ENCODE measurements around the gene NOP14. TPM values are rescaled to one million over a fixed set of nuclear protein-coding genes. Genes with fewer than 3 reads are reported as not detected.
"Not testable (repeated sequence)": the region's sequence is repeated elsewhere in the genome, so short reads cannot be mapped to it uniquely, and the experiment has no call there.

Gene NOP14
- total RNA-seq, 1 donor: 25.6 TPM

DNA sequence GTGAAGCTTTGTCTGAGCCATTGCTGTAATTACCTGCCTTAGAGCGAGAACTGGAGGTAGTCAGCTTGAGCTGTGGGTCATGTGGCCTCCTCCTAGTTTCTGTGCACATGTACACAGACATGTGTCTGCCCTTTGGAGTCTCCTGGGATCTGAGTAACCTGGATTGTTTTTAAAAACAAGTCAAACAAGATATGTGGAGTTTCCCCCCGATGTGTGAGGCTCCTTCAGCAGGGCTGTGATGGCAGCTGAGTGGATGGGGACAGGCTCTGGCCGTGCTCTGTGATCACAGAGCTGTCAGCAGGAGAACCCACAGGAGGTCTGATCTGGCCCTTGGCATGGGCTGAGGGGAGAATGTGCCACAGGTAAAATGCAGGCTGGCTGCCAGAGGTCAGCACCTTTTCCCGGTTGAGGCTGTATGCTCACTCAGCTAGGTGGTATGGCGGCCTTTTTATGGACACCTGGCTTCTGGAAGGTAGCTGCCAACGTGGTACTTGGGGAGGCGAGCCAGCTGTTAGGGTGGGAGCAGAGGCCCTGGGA is 38.4 kb downstream of the NOP14 start:
- no peak for DNase-seq (ENCODE audit: low read depth)
- no peak overlapping the region for H3K4me3 ChIP-seq (ENCODE audit: low read depth, low read length)
- TF ChIP-seq, protein P1, sequence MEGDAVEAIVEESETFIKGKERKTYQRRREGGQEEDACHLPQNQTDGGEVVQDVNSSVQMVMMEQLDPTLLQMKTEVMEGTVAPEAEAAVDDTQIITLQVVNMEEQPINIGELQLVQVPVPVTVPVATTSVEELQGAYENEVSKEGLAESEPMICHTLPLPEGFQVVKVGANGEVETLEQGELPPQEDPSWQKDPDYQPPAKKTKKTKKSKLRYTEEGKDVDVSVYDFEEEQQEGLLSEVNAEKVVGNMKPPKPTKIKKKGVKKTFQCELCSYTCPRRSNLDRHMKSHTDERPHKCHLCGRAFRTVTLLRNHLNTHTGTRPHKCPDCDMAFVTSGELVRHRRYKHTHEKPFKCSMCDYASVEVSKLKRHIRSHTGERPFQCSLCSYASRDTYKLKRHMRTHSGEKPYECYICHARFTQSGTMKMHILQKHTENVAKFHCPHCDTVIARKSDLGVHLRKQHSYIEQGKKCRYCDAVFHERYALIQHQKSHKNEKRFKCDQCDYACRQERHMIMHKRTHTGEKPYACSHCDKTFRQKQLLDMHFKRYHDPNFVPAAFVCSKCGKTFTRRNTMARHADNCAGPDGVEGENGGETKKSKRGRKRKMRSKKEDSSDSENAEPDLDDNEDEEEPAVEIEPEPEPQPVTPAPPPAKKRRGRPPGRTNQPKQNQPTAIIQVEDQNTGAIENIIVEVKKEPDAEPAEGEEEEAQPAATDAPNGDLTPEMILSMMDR (IDR thresholded peaks at IDR 0.05; ENCODE audit: insufficient read depth, low read length): no peak

DNA sequence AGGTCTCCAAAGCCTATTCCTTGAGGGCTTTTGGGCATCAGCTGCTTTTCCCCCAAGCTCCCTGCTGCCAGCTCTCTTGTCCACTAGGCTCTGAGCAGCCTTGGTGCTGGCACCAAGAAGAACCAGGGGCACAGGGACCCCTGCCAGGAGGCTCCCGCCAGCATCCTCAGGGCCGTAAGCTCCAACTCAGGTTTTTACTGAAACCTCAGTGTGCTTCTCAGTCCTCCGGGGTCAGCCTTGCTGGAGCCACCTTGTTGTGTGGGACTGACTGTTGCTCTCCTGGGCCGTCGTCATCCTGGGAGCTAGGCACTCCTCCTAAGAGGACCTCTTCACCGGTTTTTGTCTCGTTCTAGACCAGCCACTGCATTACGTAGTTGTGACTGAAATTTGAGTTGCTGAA is 38.9 kb downstream of the NOP14 start:
- TF ChIP-seq, protein P1 (IDR thresholded peaks at IDR 0.05; ENCODE audit: insufficient read depth, low read length): no peak
- H3K4me3 ChIP-seq (ENCODE audit: low read depth, low read length): no peak overlapping the region
- no peak for DNase-seq (ENCODE audit: low read depth)

DNA sequence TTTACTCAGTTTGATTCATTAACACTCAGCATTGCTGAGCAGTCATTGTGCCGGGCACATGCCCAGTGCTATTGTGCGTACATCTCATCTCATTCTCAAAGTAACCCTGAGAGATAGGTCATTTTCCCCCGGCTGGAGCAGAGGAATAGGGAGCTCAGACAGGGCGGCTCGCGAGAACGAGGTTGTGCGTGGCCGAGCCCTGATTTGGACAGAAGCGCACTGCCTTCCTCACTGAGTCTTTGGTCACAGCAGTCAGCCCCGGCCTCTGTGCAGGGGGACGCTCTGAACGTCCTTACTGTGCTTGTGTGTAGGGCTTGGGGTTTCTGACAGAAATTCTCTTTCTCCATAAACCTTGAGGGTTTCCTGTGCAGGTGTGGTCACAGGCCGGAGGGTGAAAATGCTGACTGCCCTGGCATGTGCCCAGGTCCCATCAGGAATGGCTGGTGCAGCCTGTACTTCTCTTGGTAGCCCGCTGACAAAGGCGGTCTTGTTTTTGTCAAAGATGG is 39.5 kb downstream of the NOP14 start:
- no peak overlapping the region for H3K4me3 ChIP-seq (ENCODE audit: low read depth, low read length)
- TF ChIP-seq, protein P1 (IDR thresholded peaks at IDR 0.05; ENCODE audit: insufficient read depth, low read length): no peak
- no peak for DNase-seq (ENCODE audit: low read depth)

DNA sequence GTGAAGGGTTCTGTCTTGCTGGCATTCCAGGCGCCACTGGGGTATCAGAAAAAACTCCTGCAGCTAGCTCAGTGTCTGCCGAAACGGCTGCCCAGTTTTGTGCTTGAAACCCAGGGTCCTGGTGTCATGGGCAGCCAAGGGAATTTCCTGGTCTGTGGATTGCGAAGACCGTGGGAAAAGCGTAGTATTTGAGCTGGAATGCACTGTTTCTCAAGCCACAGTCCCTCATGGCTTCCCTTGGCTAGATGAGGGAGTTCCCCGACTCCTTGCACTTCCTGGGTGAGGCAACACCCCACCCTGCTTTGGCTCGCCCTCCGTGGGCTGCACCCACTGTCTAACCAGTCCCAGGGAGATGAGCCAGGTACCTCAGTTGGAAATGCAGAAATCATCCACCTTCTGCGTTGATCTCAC is 40.1 kb downstream of the NOP14 start:
- no peak overlapping the region for H3K4me3 ChIP-seq (ENCODE audit: low read depth, low read length)
- TF ChIP-seq, protein P1 (IDR thresholded peaks at IDR 0.05; ENCODE audit: insufficient read depth, low read length): no peak
- DNase-seq (ENCODE audit: low read depth): peak; percentile 39

DNA sequence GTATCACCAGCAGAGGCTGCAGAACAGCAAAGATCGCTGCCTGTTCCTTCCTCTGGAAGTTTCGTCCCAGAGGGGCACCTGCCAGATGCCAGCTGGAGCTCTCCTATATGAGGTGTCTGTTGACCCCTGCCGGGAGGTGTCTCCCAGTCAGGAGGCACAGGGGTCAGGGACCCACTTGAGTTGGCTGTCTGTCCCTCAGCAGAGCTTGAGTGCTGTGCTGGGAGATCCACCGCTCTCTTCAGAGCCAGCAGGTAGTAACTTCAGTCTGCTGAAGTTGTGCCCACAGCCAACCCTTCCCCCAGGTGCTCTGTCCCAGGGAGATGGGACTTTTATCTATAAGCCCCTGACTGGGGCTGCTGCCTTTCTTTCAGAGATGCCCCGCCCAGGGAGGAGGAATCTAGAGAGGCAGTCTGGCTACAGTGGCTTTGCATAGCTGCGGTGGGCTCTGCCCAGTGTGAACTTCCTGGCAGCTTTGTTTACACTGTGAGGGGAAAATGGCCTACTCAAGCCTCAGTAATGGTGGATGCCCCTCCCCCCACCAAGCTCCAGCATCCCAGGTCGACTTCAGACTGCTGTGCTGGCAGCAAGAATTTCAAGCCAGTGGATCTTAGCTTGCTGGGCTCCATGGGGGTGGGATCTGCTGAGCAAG is 40.6 kb downstream of the NOP14 start:
- H3K4me3 ChIP-seq (ENCODE audit: low read depth, low read length); DNase-seq (ENCODE audit: low read depth): not testable (repeated sequence)

DNA sequence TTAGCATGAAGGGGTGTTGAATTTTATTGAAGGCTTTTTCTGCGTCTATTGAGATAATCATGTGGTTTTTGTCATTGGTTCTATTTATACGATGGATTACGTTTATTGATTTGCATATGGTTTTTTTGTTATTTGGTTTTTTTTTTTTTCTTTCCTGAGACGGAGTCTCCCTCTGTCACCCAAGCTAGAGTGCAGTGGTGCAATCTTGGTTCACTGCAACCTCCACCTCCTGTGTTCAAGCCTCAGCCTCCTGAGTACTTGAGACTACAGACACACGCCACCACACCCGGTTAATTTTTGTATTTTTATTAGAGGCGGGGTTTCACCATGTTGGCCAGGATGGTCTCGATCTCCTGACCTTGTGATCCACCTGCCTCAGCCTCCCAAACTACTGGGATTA is 44.5 kb downstream of the NOP14 start:
- DNase-seq (ENCODE audit: low read depth); H3K4me3 ChIP-seq (ENCODE audit: low read depth, low read length): not testable (repeated sequence)

DNA sequence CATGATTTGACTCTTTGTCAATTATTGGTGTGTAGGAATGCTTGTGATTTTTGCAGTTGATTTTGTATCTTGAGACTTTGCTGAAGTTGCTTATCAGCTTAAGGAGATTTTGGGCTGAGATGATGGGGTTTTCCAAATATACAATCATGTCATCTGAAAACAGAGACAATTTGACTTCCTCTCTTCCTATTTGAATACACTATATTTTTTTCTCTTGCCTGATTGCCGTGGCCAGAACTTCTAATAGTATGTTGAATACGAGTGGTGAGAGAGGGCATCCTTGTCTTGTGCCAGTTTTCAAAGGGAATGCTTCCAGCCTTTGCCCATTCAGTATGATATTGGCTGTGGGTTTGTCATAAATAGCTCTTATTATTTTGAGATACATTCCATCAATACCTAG is 44.9 kb downstream of the NOP14 start:
- DNase-seq (ENCODE audit: low read depth); H3K4me3 ChIP-seq (ENCODE audit: low read depth, low read length): not testable (repeated sequence)

DNA sequence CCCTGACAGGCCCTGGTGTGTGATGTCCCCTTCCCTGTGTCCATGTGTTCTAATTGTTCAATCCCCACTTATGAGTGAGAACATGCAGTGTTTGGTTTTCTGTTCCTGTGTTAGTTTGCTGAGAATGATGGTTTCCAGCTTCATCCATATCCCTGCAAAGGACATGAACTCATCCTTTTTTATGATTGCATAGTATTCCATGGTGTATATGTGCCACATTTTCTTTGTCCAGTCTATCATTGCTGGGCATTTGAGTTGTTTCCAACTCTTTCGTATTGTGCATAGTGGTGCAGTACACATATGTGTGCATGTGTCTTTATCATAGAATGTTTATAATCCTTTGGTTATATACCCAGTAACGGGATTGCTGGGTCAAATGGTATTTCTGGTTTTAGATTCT is 46.5 kb downstream of the NOP14 start:
- H3K4me3 ChIP-seq (ENCODE audit: low read depth, low read length); DNase-seq (ENCODE audit: low read depth): not testable (repeated sequence)

DNA sequence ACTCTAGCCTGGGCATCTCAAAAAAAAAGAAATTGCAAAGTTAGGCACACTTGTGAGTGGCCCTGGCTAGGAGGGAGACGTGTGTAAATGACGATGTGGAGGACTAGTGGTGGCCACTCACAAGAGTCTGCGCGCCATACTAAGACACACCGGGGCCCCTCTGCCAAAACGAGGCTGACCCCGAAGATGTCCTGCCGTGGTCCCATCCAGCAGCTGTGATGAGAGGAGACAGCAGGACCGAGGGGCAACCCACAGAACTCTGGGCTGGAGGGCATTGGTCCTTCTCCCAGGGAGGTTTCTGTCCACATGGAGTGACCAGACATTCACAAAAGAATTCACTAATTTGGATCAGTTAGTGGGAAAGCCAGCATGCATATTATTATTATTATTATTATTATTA is 47.4 kb downstream of the NOP14 start:
- TF ChIP-seq, protein P1 (IDR thresholded peaks at IDR 0.05; ENCODE audit: insufficient read depth, low read length): no peak
- DNase-seq (ENCODE audit: low read depth): no peak
- H3K4me3 ChIP-seq (ENCODE audit: low read depth, low read length): no peak overlapping the region
